ENCODE results near the gene SLC39A9. TPM values are rescaled to one million over a fixed set of nuclear protein-coding genes. Genes with fewer than 3 reads are reported as not detected.

SLC39A9 gene, protein sequence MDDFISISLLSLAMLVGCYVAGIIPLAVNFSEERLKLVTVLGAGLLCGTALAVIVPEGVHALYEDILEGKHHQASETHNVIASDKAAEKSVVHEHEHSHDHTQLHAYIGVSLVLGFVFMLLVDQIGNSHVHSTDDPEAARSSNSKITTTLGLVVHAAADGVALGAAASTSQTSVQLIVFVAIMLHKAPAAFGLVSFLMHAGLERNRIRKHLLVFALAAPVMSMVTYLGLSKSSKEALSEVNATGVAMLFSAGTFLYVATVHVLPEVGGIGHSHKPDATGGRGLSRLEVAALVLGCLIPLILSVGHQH
- 58.8 and 114 TPM in 2 replicates for total RNA-seq

DNA sequence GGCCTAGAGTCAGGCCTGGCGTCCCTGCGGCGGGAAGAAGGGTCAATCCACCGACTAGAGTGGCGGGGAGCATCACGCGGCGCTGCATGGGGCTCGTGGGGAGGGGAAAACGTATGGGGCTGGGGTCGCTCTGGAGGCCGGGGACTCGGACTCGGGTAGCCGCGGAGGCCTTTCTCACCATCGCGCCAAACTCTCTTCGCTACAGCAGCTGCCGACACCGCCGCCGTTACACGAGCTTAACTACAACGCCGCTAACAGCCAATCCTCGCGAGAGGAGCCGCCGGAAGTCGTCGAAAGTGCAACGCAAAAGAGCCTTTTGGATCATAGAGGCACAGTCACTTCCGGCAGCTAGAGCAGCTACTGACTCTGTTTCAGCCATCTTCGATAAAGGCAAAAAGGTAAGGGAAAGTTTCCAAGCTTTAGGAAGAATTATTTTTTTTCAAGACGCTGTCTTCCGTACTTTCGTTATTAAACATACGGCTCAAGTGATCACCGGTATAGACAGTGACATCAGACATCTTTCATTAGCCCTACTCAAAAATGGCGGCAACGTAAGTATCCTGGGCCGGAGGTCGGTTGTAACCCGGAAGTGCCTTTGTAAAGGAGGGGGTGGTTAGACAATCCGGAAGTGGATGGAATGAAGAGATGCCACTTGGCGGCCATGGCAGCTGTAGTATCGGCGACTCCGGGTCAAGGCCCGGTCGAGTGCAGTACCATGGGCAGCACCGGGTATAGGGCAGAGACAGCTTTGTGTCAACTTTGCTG, at the start of gene SLC39A9, which contains the start of gene ERH:
Gene SLC39A9, plus strand, starts transcription at position 640 of the 765 bp plus-strand sequence. CDS start 678 bp downstream, outside the sequence.
Gene ERH, minus strand, starts transcription at position 247 of the 765 bp plus-strand sequence. Its CDS starts 66 bp downstream, at position 181.

DNA sequence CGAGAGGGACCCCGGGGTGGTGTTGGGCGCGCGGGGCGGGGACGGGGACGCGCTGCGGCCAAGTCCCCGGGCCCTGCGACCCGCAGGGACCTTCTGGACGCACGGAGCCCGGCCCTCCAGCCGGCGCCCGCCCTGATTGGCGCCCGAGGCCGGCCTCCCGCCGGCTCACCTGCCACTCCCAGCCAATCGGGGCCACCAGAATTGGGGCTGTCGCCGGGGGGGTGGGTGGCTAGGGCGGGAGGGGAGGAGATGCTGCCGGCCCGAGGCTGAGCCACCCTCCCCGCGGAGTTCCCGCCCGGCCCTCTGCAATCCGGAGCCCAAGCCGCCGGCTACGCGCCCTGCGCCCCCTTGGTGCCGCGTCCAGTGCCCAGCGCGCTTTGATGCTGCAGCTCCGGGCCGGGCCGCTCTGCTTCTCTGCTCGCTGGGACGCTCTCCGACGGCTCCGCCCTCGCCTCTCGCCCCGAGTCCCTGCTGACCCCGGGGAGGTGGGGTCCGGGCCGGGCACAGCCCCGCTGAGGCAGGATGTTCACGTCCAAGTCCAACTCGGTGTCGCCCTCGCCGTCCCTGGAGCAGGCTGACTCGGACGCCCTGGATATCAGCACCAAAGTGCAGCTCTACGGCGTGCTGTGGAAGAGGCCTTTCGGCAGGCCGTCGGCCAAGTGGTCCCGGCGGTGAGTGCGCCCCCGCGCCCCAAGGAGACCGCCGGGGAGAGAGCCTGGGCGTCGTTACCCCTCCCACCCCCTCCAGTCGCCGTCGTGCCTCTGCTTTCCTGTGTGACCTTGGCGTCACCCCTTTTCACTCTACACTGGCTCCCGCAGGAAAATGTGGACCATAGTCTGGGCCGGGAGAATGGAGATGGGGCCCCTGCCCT, 86.2 kb downstream of the SLC39A9 start, which contains the start of gene PLEKHD1:
Gene PLEKHD1, plus strand, starts transcription at position 285 of the 871 bp plus-strand sequence. Its CDS starts 238 bp downstream, at position 523.

Other genes with a start within 250 kb of the SLC39A9 start
- 9.9 and 20.2 TPM in 2 replicates for gene DCAF5, start 245.6 kb upstream of the SLC39A9 start, total RNA-seq
- gene EXD2, start 207.2 kb upstream of the SLC39A9 start, total RNA-seq, result 17.5 and 24.7 TPM in 2 replicates
- gene GALNT16, start 138.5 kb upstream of the SLC39A9 start, total RNA-seq, result 0.13 TPM in 1 of 2 replicates, not detected in the other
- gene ERH, start 393 bp upstream of the SLC39A9 start, total RNA-seq, result 154 and 261 TPM in 2 replicates
- 0.06 TPM in 1 of 2 replicates, not detected in the other for gene PLEKHD1, start 86.0 kb downstream of the SLC39A9 start, total RNA-seq
- gene CCDC177, start 176.2 kb downstream of the SLC39A9 start, total RNA-seq, result not detected in 2 replicates
- 14.7 and 23.7 TPM in 2 replicates for gene SUSD6, start 212.9 kb downstream of the SLC39A9 start, total RNA-seq